Cardiac septum (tissue), 1 donor: ENCODE measurements around the gene MTFR1L. TPM values are rescaled to one million over a fixed set of nuclear protein-coding genes. Genes with fewer than 3 reads are reported as not detected.

Experiments used
- DNase-seq: peaks from one replicate; pipeline ENCODE4 v3.0.0-alpha.2; 2020; ENCODE audit warnings: low spot score
- intact Hi-C: fragments of 100-400 bp; cut with DNase I; formaldehyde crosslinking; loops from one replicate; pipeline ENCODE4 v1.14.0; 2022
- total RNA-seq: library from RNA; stranded (reverse); fragmentation: NEBNext Ultra II Directional; extraction: Animal tissue kit (Norgen Biotek cat#: 25700); gene quantifications from one replicate; pipeline ENCODE4 v1.2.1, GENCODE V29; 2021
- donor health status: DM: no; HTN: no; CAD: no.

The MTFR1L gene
- total RNA-seq, 1 donor from 2014 or later: 187 TPM

- peak; percentile 65 for DNase-seq
These were observed 51.4 kb downstream of the MTFR1L start for GRCh38 chr1:25871086-25871703.

GRCh38 chr1:25871704-25872494, 52.1 kb downstream of the MTFR1L start:
- intact Hi-C loops: loop anchor here (5.0 kb wide), 1 partner anchor 45 kb away; no protein-coding TSS in a partner anchor

More at GRCh38 chr1:25871086-25871703, 51.4 kb downstream of the MTFR1L start:
- intact Hi-C loops: loop anchor here (5.0 kb wide), 1 partner anchor 44 kb away; no protein-coding TSS in a partner anchor

GRCh38 chr1:25872713-25873112, 53.0 kb downstream of the MTFR1L start:
- intact Hi-C loops: loop anchor here (5.0 kb wide), 1 partner anchor 45 kb away; no protein-coding TSS in a partner anchor
- no peak for DNase-seq

More at GRCh38 chr1:25871704-25872494, 52.1 kb downstream of the MTFR1L start:
- DNase-seq: peak; percentile 72

- intact Hi-C loops: loop anchor here (5.0 kb wide), 1 partner anchor 46 kb away; no protein-coding TSS in a partner anchor
- DNase-seq: no peak
These were observed 53.4 kb downstream of the MTFR1L start for GRCh38 chr1:25873120-25873519.

GRCh38 chr1:25874209-25874608, 54.5 kb downstream of the MTFR1L start:
- intact Hi-C loops: loop anchor here (5.0 kb wide), 1 partner anchor 47 kb away; no protein-coding TSS in a partner anchor

GRCh38 chr1:25874635-25875153, 54.9 kb downstream of the MTFR1L start:
- intact Hi-C loops: loop anchor here (5.0 kb wide), 1 partner anchor 47 kb away; no protein-coding TSS in a partner anchor
- DNase-seq: no peak

More at GRCh38 chr1:25874209-25874608, 54.5 kb downstream of the MTFR1L start:
- no peak for DNase-seq

GRCh38 chr1:25875154-25875855, 55.6 kb downstream of the MTFR1L start, which contains the start of gene PAQR7:
PAQR7 (minus strand) TSS chr1:25875708; CDS start chr1:25863839, 11,869 bp downstream.
- intact Hi-C loops: no loop called here
- peak; percentile 89 for DNase-seq

GRCh38 chr1:25875856-25876692, 56.3 kb downstream of the MTFR1L start:
- intact Hi-C loops: no loop called here
- no peak for DNase-seq

GRCh38 chr1:25876693-25877077, 56.9 kb downstream of the MTFR1L start:
- DNase-seq: no peak
- intact Hi-C loops: no loop called here

GRCh38 chr1:25877155-25877554, 57.4 kb downstream of the MTFR1L start:
- no peak for DNase-seq
- intact Hi-C loops: no loop called here

GRCh38 chr1:25878690-25879089, 58.9 kb downstream of the MTFR1L start:
- DNase-seq: no peak
- intact Hi-C loops: no loop called here

- DNase-seq: no peak
- intact Hi-C loops: no loop called here
These were observed 59.9 kb downstream of the MTFR1L start for GRCh38 chr1:25879675-25880074.

- no peak for DNase-seq
- intact Hi-C loops: no loop called here
These were observed 60.8 kb downstream of the MTFR1L start for GRCh38 chr1:25880518-25880917.

- DNase-seq: no peak
- intact Hi-C loops: no loop called here
These were observed 61.5 kb downstream of the MTFR1L start for GRCh38 chr1:25881266-25881665.

Other genes starting within 250 kb of the MTFR1L start
- 16.7 TPM for gene MAN1C1, start 203.2 kb upstream of the MTFR1L start, total RNA-seq
- 53.0 TPM for gene SELENON, start 19.8 kb upstream of the MTFR1L start, total RNA-seq
- not detected for gene AUNIP, start 39.5 kb downstream of the MTFR1L start, total RNA-seq
- gene PAQR7, start 55.8 kb downstream of the MTFR1L start, total RNA-seq: 2.4 TPM
- gene STMN1, start 86.5 kb downstream of the MTFR1L start, total RNA-seq: 55.4 TPM
- gene PAFAH2, start 178.1 kb downstream of the MTFR1L start, total RNA-seq: 18.5 TPM
- 9.2 TPM for gene EXTL1, start 201.8 kb downstream of the MTFR1L start, total RNA-seq
- 5.0 TPM for gene SLC30A2, start 226.2 kb downstream of the MTFR1L start, total RNA-seq
- 123 TPM for gene TRIM63, start 247.7 kb downstream of the MTFR1L start, total RNA-seq